Keratinocyte (primary cell): Measurements from ENCODE around the gene VCAM1. TPM values are rescaled to one million over a fixed set of nuclear protein-coding genes. Genes with fewer than 3 reads are reported as not detected.

Experiments used
- DNase-seq: peaks from one replicate; pipeline ENCODE4 v3.0.0-alpha.2; 2011; ENCODE audit warnings: low read depth, missing footprints, low spot score
- FAIRE-seq: peaks from 2 replicates; lab custom pipeline; 2011; peaks lifted over from hg19 to GRCh38; lab: Jason Lieb, UNC
- H2AFZ ChIP-seq: 2 replicates; pipeline ENCODE4 v1.6.0; 2012; ENCODE audit warnings: low read length, control low read depth, inconsistent platforms; ENCODE audit not compliant: control insufficient read depth
- H3K27ac ChIP-seq: 2 replicates; pipeline ENCODE4 v1.5.1; 2011; ENCODE audit warnings: low read length; ENCODE audit not compliant: control insufficient read depth, insufficient read depth
- H3K27me3 ChIP-seq: 3 replicates; pipeline ENCODE4 v1.6.0; 2011; ENCODE audit warnings: low read length; ENCODE audit not compliant: control insufficient read depth, insufficient read depth; ENCODE audit errors: extremely low read depth
- H3K36me3 ChIP-seq, 2 experiments: 2 replicates in 1 of 2; 3 replicates in 1 of 2; pipeline ENCODE4 v1.5.1; 2011; ENCODE audit warnings: low read length in 2 of 2, mild to moderate bottlenecking in 1 of 2; ENCODE audit not compliant: control insufficient read depth in 2 of 2, insufficient read depth in 2 of 2; ENCODE audit errors: extremely low read depth in 1 of 2
- H3K4me1 ChIP-seq: 3 replicates; pipeline ENCODE4 v1.5.1; 2011; ENCODE audit warnings: low read length; ENCODE audit not compliant: control insufficient read depth, insufficient read depth; ENCODE audit errors: extremely low read depth
- H3K4me2 ChIP-seq: 3 replicates; pipeline ENCODE4 v1.6.0; 2011; ENCODE audit warnings: low read depth, low read length; ENCODE audit not compliant: control insufficient read depth, insufficient read depth; ENCODE audit errors: extremely low read depth
- H3K4me3 ChIP-seq, 3 experiments: fragments of 200-600 bp in 1 of 3; sonication (generic) in 1 of 3; 2 replicates in 2 of 3; 3 replicates in 1 of 3; pipeline ENCODE4 v1.5.1; 2011 to 2016; ENCODE audit warnings: low read length in 3 of 3, mild to moderate bottlenecking in 3 of 3, control low read depth in 2 of 3, inconsistent platforms in 1 of 3, low read depth in 1 of 3, mixed read lengths in 1 of 3, mixed run types in 1 of 3, moderate library complexity in 1 of 3; ENCODE audit not compliant: control insufficient read depth in 2 of 3, insufficient read depth in 2 of 3; ENCODE audit errors: extremely low read depth in 1 of 3
- H3K79me2 ChIP-seq: 2 replicates; pipeline ENCODE4 v1.6.0; 2012; ENCODE audit warnings: low read length; ENCODE audit not compliant: control insufficient read depth, insufficient read depth
- H3K9ac ChIP-seq: 3 replicates; pipeline ENCODE4 v1.6.0; 2011; ENCODE audit warnings: low read length; ENCODE audit not compliant: control insufficient read depth, insufficient read depth; ENCODE audit errors: extremely low read depth
- H3K9me1 ChIP-seq: 3 replicates; pipeline ENCODE4 v1.6.0; 2011; ENCODE audit warnings: low read length; ENCODE audit not compliant: control insufficient read depth, insufficient read depth; ENCODE audit errors: extremely low read depth
- H3K9me3 ChIP-seq: 2 replicates; pipeline ENCODE4 v1.5.1; 2012; ENCODE audit warnings: low read depth, low read length; ENCODE audit not compliant: control insufficient read depth
- H4K20me1 ChIP-seq: 3 replicates; pipeline ENCODE4 v1.6.0; 2011; ENCODE audit warnings: low read length; ENCODE audit not compliant: control insufficient read depth, insufficient read depth; ENCODE audit errors: extremely low read depth
- CTCF ChIP-seq, 3 experiments: IDR thresholded peaks in 1 of 3; conservative IDR thresholded peaks in 1 of 3; optimal IDR thresholded peaks in 1 of 3; 2 replicates in 2 of 3; 3 replicates in 1 of 3; pipeline versions ENCODE3 to v1.5.1; 2011; ENCODE audit warnings: low read length in 3 of 3, mild to moderate bottlenecking in 3 of 3, moderate library complexity in 2 of 3, control low read depth in 1 of 3, inconsistent platforms in 1 of 3; ENCODE audit not compliant: insufficient read depth in 2 of 3; ENCODE audit errors: extremely low read depth in 1 of 3
- EZH2 ChIP-seq: IDR thresholded peaks from one replicate; pipeline ENCODE4 v1.6.1; 2012; ENCODE audit warnings: inconsistent platforms, mild to moderate bottlenecking, low read length, moderate library complexity
- dilution Hi-C: fragments of 300-500 bp; cut with MboI; formaldehyde crosslinking; loops from one replicate; pipeline ENCODE4 v1.7.0; 2020; ENCODE audit warnings: low sequenced_read_pairs; ENCODE audit not compliant: extremely low pct_ligation_motif_present
- polyA plus RNA-seq, 5 experiments: library from polyadenylated mRNA; depleted of rRNA in 3 of 5; stranded (reverse) in 3 of 5; stranded (forward) in 1 of 5; unstranded in 1 of 5; fragments of >200 nt; gene quantifications; 1 replicate in 1 of 5; 2 replicates in 3 of 5; 3 replicates in 1 of 5; pipeline versions ENCODE4 v1.2.1 to v1.2.3, GENCODE V29; 2011 to 2012; ENCODE audit warnings: missing spikeins in 2 of 5, low read depth in 1 of 5, low replicate concordance in 1 of 5

VCAM1 gene
- polyA plus RNA-seq, 1 donor (not counting 4 experiments of a cell fraction or from before 2014, with no cell fraction given): not detected

DNA sequence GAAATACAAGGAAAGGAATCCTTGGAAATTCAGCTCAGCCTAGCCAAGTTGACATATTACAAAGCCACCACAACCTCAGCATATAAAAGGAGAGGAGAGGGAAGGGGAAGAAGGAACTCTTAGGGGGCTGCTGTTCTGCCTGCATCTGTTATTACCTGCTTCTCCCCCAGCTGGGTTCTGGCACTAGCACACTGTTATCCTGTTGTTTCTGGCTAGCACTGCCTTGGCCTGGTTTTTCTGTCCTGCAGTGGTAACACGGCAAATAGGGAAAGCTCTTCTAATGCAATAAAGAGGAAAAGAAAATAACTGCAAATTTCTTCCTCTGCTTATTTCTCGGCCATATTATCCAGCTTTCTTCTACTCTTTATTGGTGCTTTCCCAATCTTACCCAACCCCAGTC lies 16.5 kb upstream of the VCAM1 start:
- Histone ChIP-seq H4K20me1 (no peaks in the 10 kb centered on the region), H3K9me3 (no peaks in the 10 kb centered on the region), H3K27ac (no peak overlapping the region), H3K9ac (no peak overlapping the region), H3K4me1 (no peaks in the 10 kb centered on the region), H3K4me2 (no peak overlapping the region), H3K4me3 (no peak overlapping the region), H2AFZ (no peak overlapping the region), H3K36me3 (no peaks in the 10 kb centered on the region), H3K79me2 (no peaks in the 10 kb centered on the region), H3K27me3 (no peaks in the 10 kb centered on the region), H3K9me1 (no peaks in the 10 kb centered on the region)
- TF ChIP-seq EZH2 (no peak), CTCF (optimal IDR thresholded peaks at IDR 0.05 in 1 of 3, IDR thresholded peaks at IDR 0.05 in 1 of 3, conservative IDR thresholded peaks at IDR 0.05 in 1 of 3; ENCODE audit: extremely low read depth in 1 of 3, insufficient read depth in 2 of 3, low read length in 3 of 3) (no peak)
- no peak for DNase-seq
- no peak for FAIRE-seq
- dilution Hi-C loops: no loop called here

GRCh38 chr1:100703716-100704115 lies 15.8 kb upstream of the VCAM1 start:
- no peak for FAIRE-seq
- DNase-seq: no peak
- H3K9me1 ChIP-seq: no peaks in the 10 kb centered on the region
- dilution Hi-C loops: no loop called here
- H3K27ac ChIP-seq: no peak overlapping the region
- H3K4me3 ChIP-seq: no peak overlapping the region
- no peak overlapping the region for H3K9ac ChIP-seq
- H3K4me2 ChIP-seq: no peak overlapping the region
- H4K20me1 ChIP-seq: no peaks in the 10 kb centered on the region
- no peaks in the 10 kb centered on the region for H3K36me3 ChIP-seq
- H3K79me2 ChIP-seq: no peaks in the 10 kb centered on the region
- TF ChIP-seq CTCF (optimal IDR thresholded peaks at IDR 0.05 in 1 of 3, IDR thresholded peaks at IDR 0.05 in 1 of 3, conservative IDR thresholded peaks at IDR 0.05 in 1 of 3; ENCODE audit: extremely low read depth in 1 of 3, insufficient read depth in 2 of 3, low read length in 3 of 3): no peak
- TF ChIP-seq EZH2: no peak
- H2AFZ ChIP-seq: no peak overlapping the region
- H3K4me1 ChIP-seq: no peaks in the 10 kb centered on the region
- H3K27me3 ChIP-seq: no peaks in the 10 kb centered on the region
- no peaks in the 10 kb centered on the region for H3K9me3 ChIP-seq
